H4 (cell line): ENCODE results near the gene CCL24. TPM values are rescaled to one million over a fixed set of nuclear protein-coding genes. Genes with fewer than 3 reads are reported as not detected.
"Not testable (repeated sequence)": the region's sequence is repeated elsewhere in the genome, so short reads cannot be mapped to it uniquely, and the experiment has no call there.

Experiments
- DNase-seq: peaks from one replicate; pipeline ENCODE4 v3.0.0-alpha.2; 2015; ENCODE audit warnings: low spot score
- total RNA-seq: library from RNA; depleted of rRNA; stranded (reverse); fragments of >200 nt; shearing (Covaris generic); gene quantifications from 2 replicates; pipeline ENCODE4 v1.2.3, GENCODE V29; 2014

Gene CCL24
- total RNA-seq, 1 experiment from 2014 or later, result not detected

- DNase-seq, result no peak
These were observed 6.1 kb upstream of the CCL24 start for GRCh38 chr7:75819711-75820110.

- no peak for DNase-seq
These were observed 4.9 kb upstream of the CCL24 start for GRCh38 chr7:75818472-75818871.

- DNase-seq, result no peak
These were observed 3.5 kb upstream of the CCL24 start for GRCh38 chr7:75817116-75817515.

- no peak for DNase-seq
These were observed 1.9 kb upstream of the CCL24 start for GRCh38 chr7:75815418-75816064.

- no peak for DNase-seq
These were observed 871 bp upstream of the CCL24 start for GRCh38 chr7:75814407-75814947.

- no peak for DNase-seq
These were observed 522 bp downstream of the CCL24 start for GRCh38 chr7:75813084-75813483.

GRCh38 chr7:75811894-75812678 lies 1.5 kb downstream of the CCL24 start:
- no peak for DNase-seq

- DNase-seq, result no peak
These were observed 4.2 kb downstream of the CCL24 start for GRCh38 chr7:75809396-75809795.

- DNase-seq, result no peak
These were observed 5.5 kb downstream of the CCL24 start for GRCh38 chr7:75808106-75808505.

- no peak for DNase-seq
These were observed 6.2 kb downstream of the CCL24 start for GRCh38 chr7:75807452-75807851.

GRCh38 chr7:75806560-75807307 lies 6.9 kb downstream of the CCL24 start:
- no peak for DNase-seq

- DNase-seq, result no peak
These were observed 8.9 kb downstream of the CCL24 start for GRCh38 chr7:75804705-75805104.

- DNase-seq, result no peak
These were observed 9.6 kb downstream of the CCL24 start for GRCh38 chr7:75804004-75804403.

GRCh38 chr7:75802552-75802821 lies 11.1 kb downstream of the CCL24 start:
- no peak for DNase-seq

GRCh38 chr7:75798770-75799169 lies 14.8 kb downstream of the CCL24 start:
- DNase-seq, result no peak

GRCh38 chr7:75796420-75796819 lies 17.2 kb downstream of the CCL24 start:
- no peak for DNase-seq

GRCh38 chr7:75795831-75796285 lies 17.7 kb downstream of the CCL24 start:
- DNase-seq, result no peak

- no peak for DNase-seq
These were observed 19.9 kb downstream of the CCL24 start for GRCh38 chr7:75793676-75794075.

GRCh38 chr7:75792567-75792966 lies 21.0 kb downstream of the CCL24 start:
- not testable (repeated sequence) for DNase-seq

GRCh38 chr7:75789361-75789924 lies 24.2 kb downstream of the CCL24 start:
- DNase-seq, result no peak

- not testable (repeated sequence) for DNase-seq
These were observed 25.3 kb downstream of the CCL24 start for GRCh38 chr7:75788154-75788847.

- DNase-seq, result not testable (repeated sequence)
These were observed 30.5 kb downstream of the CCL24 start for GRCh38 chr7:75783058-75783457.
